ENCODE measurements around the gene KLHL21.
A peak's percentile ranks its signal among the peaks of the same experiment; 100 is the strongest.
"Not testable (repeated sequence)": the region's sequence is repeated elsewhere in the genome, so short reads cannot be mapped to it uniquely, and the experiment has no call there.

Gene KLHL21

GRCh38 chr1:6624710-6625583, 22.3 kb upstream of the KLHL21 start, which contains the start of gene THAP3:
TSS of gene THAP3 (plus strand) at chr1:6624868. CDS start at chr1:6625219, 351 bp downstream.
- DNase-seq = peak; percentile 52

GRCh38 chr1:6623269-6623965, 20.7 kb upstream of the KLHL21 start:
- no peak for DNase-seq

- no peak for DNase-seq
Observed at GRCh38 chr1:6622396-6623152, 19.9 kb upstream of the KLHL21 start.

GRCh38 chr1:6621429-6622391, 19.0 kb upstream of the KLHL21 start:
- no peak for DNase-seq

- DNase-seq = no peak
Observed at GRCh38 chr1:6619045-6619444, 16.4 kb upstream of the KLHL21 start.

GRCh38 chr1:6614929-6615785, 12.5 kb upstream of the KLHL21 start:
- no peak for DNase-seq

GRCh38 chr1:6614019-6614928, 11.6 kb upstream of the KLHL21 start:
- DNase-seq = no peak

GRCh38 chr1:6613361-6614018, 10.8 kb upstream of the KLHL21 start, which contains the start of gene PHF13:
TSS of gene PHF13 (plus strand) at chr1:6613731. CDS start at chr1:6614067, 336 bp downstream.
- DNase-seq = peak; percentile 90

- peak; percentile 53 for DNase-seq
Observed at GRCh38 chr1:6612641-6613360, 10.1 kb upstream of the KLHL21 start.

- no peak for DNase-seq
Observed at GRCh38 chr1:6603915-6604558, 1.4 kb upstream of the KLHL21 start.

- no peak for DNase-seq
Observed at GRCh38 chr1:6603238-6603914, 707 bp upstream of the KLHL21 start.

GRCh38 chr1:6601923-6602668, 573 bp downstream of the KLHL21 start:
- DNase-seq = no peak

- DNase-seq = no peak
Observed at GRCh38 chr1:6601049-6601922, 1.4 kb downstream of the KLHL21 start.

GRCh38 chr1:6600410-6601048, 2.1 kb downstream of the KLHL21 start:
- no peak for DNase-seq

GRCh38 chr1:6599991-6600390, 2.7 kb downstream of the KLHL21 start:
- not testable (repeated sequence) for DNase-seq

Measured in NCI-H774 (cell line).